GM18870 (cell line): ENCODE measurements around the gene PLEKHM2.
"Not testable (repeated sequence)": the region's sequence is repeated elsewhere in the genome, so short reads cannot be mapped to it uniquely, and the experiment has no call there.

Experiments
- ATAC-seq: cut with Tn5 transposase; IDR thresholded peaks from one replicate; pipeline ENCODE4 v1.9.1; 2021; ENCODE audit warnings: moderate library complexity; ENCODE audit not compliant: unreplicated experiment

PLEKHM2 gene

GRCh38 chr1:15684042-15684461 lies at the start of gene PLEKHM2:
Gene PLEKHM2 (plus strand): TSS chr1:15684320. CDS start chr1:15684559, 239 bp downstream.
- ATAC-seq = no peak

DNA sequence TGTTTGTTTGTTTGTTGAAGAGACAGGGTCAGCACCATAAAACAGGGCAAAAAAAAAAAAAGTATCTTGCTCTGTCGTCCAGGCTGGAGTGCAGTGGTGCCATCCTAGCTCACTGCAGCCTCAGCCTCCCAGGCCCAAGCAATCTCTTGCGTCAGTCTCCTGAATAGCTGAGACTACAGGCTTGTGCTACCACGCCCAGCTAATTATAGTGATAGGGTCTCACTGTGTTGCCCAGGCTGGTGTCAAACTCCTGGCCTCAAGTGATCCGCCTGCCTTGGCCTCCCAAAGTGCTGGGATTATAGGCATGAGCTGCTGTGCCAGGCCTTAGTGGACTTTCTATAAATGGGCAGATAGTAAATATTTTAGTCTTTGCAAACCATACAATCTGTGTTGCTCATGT lies 47.7 kb upstream of the PLEKHM2 start:
- no peak for ATAC-seq

DNA sequence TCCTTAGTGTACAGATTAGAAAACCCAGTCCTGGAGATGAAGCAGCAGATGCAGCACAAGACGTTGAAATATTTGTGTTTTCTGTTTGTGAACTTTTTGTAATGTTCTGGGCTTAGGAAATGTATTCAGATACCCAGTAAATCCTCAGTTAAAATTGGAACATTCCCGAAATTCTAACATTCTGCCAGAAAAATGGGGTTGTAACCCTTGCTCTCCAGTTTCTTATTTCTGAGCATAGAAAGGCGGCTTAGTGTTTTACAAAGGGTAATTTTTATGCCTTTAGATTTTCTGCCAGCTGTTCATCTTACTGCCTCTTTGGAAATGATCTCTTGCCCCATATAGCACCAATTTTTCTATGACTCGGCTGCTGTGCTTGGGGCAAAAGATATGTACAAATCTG lies 46.3 kb upstream of the PLEKHM2 start:
- ATAC-seq = no peak

DNA sequence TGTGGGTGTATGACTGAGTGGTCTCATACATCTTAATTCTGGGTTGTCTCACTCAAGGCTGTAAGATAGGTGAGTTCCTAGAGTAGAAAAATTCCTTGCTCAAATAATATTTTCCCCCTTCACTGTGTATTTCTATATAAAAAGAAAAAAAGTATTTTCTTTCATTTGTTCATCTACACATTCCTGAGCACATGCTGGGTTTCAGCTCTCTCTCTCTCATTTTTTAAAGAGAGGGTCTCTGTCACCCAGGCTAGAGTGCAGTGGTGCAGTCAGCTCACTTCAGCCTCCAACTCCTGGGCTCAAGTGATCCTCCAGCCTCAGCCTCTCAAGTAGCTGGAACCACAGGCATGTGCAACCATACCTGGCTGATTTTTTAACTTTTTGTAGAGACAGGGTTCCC lies 44.9 kb upstream of the PLEKHM2 start:
- ATAC-seq = no peak

- no peak for ATAC-seq
Measured at GRCh38 chr1:15639931-15640330, 44.2 kb upstream of the PLEKHM2 start.

DNA sequence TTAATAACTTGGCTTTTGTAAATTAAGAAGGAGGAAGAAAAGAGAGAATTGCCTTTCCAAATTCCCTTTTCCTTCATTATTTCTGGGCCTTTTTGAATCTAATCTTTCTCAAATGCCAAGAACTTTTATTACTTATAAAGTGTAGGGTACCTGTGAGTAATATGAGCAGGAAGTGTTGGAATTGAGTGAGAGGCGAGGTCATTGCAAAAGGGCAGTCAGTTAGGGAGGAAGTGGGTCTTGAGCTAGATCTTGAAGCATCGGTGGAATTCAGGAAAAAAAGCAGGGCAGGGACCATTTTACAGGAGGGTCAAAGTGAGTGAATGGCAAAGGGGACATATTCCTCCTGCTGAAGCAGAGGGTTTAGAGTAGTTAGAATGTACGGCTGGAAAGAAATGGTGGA lies 43.5 kb upstream of the PLEKHM2 start:
- no peak for ATAC-seq

GRCh38 chr1:15649937-15650336 lies 34.2 kb upstream of the PLEKHM2 start:
- no peak for ATAC-seq

GRCh38 chr1:15650433-15650832 lies 33.7 kb upstream of the PLEKHM2 start:
- no peak for ATAC-seq

DNA sequence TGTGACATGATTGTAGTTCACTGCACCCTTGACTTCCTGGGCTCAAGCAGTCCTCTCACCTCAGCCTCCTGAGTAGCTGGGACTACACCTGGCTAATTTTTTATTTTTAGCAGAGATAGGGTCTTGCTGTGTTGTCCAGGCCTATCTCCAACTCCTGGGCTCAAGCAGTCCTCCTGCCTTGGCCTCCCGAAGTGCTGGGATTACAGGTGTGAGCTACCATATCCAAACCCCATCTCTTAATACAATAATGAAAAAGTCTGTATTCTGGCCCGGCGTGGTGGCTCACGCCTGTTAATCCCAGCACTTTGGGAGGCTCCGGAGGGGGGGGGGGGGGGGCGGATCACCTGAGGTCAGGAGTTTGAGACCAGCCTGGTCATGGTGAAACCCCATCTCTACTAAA lies 32.0 kb upstream of the PLEKHM2 start:
- not testable (repeated sequence) for ATAC-seq

GRCh38 chr1:15654091-15654690 lies 29.9 kb upstream of the PLEKHM2 start:
- ATAC-seq = no peak

- no peak for ATAC-seq
Measured at GRCh38 chr1:15656464-15656863, 27.7 kb upstream of the PLEKHM2 start.

- no peak for ATAC-seq
Measured at GRCh38 chr1:15657021-15657420, 27.1 kb upstream of the PLEKHM2 start.

DNA sequence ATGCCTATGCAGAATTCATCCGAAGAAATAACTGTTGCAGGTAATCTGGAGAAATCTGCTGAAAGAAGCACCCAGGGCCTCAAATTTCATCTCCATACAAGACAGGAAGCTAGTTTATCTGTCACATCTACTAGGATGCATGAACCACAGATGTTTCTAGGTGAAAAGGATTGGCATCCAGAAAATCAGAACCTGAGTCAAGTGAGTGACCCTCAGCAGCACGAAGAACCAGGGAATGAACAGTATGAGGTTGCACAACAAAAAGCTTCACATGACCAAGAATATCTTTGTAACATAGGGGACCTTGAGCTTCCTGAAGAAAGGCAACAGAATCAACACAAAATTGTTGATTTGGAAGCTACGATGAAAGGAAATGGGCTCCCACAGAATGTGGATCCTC lies 24.0 kb upstream of the PLEKHM2 start:
- no peak for ATAC-seq

- ATAC-seq = no peak
Measured at GRCh38 chr1:15662477-15662876, 21.6 kb upstream of the PLEKHM2 start.

- ATAC-seq = no peak
Measured at GRCh38 chr1:15663925-15664324, 20.2 kb upstream of the PLEKHM2 start.

DNA sequence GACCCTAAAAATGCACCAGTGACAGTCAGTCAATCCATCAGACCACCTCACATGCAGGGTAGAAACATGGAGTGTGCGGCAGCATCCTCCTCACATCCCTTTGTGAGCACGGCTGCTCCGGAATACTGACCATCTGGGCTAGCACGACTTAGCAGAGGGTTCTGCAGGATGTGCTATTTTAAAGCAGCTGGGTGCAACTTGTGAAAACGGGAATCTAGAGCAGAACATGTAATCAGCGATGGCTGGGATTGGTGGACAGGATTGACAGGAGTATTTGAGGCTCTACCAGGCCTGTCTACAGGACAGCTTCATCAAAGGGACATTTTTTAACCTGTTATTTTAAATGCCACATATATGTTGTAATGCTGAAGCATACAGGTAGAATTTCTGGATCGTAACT lies 16.8 kb upstream of the PLEKHM2 start:
- no peak for ATAC-seq

DNA sequence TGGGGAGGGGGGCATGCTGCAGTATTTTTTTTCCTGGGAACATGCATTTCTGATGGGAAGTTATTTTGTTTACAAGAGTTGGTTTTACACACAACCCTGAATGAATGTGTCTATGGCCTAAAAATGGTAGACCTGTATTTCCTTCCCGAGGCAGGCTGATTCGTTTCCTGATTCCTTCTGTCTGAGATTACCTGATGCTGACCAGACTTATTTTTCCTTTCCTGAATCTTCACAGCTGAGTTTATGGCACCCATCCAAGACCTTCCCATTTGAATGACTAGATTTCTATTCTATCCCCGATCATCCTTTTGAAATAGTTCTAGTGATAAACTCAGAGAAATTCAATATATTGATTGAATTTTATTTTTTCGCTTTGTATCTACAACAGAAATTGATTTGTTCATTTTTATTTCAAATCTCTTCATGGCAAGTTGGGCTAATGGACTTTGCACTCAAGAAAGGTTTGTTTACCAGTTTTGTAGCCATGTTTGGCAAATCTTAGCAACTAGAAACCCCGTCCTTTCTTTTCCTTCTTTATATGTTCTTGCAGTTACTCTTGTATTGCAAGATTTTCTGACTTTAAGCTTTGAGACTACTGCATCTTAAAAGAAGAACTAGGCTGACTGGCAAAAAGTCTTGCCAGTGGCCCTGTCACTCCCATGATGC lies 15.9 kb upstream of the PLEKHM2 start:
- ATAC-seq = no peak

DNA sequence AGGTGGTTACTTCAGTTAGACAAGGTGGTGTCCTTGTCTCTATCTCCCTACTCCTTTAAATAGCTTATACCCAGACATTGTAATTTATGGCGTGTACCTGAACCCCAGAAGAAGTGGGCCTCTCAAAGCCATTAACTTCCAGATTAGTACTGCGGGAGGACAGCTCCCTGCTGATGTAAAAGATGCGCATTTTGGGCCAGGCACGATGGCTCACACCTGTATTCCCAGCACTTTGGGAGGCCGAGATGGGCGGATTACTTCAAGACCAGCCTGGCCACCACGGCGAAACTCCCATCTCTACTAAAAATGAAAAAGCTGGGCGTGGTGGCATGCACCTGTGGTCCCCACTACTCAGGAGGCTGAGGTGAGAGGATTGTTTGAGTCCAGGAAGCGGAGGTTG lies 15.0 kb upstream of the PLEKHM2 start:
- ATAC-seq = no peak

DNA sequence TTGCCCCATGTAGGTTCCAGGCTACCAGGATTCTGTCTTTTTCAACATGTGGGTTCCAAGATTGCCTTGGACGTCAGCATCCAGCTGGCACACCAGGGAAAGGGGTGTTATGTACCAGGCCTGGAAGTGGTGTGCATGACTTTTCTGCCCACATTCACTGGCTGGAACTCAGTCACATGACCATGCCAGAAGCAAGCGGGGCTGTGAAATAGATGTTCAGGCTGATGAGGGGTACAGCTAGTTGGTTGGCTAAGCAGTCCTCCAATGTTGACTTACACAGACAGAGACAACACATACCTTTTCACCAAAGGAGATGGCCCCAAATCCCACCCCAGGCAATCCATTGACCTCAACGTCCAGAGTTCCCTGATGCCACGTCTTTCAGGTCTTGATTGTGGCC lies 14.3 kb upstream of the PLEKHM2 start:
- ATAC-seq = no peak

DNA sequence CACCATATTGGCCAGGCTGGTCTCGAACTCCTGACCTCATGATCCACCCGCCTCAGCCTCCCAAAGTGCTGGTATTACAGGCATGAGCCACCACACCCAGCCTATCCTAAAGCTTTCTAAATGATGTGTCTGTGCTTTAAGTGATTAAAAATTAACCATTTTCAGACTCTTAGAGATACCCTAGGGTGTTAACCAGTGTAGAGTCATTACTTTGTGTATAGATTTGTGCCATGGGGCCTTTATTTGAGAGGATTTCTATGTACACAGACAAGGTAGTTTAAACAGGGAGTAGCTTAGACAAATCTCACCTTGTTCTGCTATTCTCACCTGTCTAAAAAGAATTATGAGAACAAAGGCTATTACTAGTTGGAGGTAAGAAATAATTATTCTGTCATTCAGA lies 12.7 kb upstream of the PLEKHM2 start:
- ATAC-seq = no peak

DNA sequence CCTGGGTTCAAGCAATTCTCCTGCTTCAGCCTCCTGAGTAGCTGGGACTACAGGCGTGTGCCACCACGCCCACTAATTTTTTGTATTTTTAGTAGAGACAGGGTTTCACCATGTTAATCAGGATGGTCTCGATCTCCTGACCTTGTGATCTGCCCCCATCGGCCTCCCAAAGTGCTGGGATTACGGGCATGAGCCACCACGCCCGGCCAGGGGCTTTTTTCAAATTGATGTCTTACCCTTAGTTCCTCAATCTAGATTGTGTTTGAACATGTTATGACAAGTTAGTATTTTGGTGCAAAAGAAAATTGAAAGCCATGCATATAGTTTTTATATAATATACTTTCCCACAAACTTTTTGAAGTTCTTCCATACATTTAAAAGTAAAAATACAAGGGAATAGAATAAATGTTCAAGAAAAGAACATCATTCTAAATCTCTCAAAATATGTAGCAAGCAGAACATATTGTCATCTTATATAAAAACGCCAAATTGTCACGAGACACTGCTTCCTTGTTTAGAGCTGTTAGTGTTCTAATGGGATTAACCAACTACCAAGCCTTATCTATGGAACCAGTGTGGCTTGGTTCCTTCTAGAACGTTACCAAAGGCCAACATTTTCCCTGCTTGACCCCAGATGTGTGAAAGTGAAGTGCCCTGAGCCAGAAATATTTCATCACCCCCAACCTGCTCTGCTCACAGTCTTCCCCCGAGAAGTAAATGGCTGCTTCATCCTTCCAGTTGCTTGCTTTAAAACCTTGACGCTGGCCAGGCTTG lies 9.5 kb upstream of the PLEKHM2 start:
- no peak for ATAC-seq

DNA sequence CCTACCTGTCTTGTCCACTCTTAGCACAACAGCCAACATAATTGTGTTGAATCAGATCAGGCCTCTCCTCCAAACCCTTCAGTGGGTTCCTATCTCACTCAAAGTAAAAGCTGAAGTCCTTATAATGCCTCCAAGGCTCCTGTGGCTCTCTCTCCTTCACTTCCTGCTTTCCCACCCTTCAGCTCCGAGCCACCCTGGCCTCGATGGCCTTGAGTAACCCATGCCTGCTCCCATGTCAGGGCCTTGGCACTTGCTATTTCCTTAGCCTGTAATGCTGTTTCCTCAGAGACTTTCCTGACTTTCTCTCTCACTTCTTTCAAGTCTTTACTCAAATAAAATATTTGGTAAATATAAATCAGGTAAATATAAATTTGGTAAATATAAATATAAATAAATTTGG lies 8.1 kb upstream of the PLEKHM2 start:
- ATAC-seq = no peak
